H1 (cell line): ENCODE data around the gene PRPH2.

Experiments
- BACH1 ChIP-seq: IDR thresholded peaks from 2 replicates; pipeline ENCODE4 v1.6.1; 2012; ENCODE audit warnings: low read length, improper control_type of control experiment
- CTCF ChIP-seq, 3 experiments: IDR thresholded peaks; 1 replicate in 2 of 3; 2 replicates in 1 of 3; pipeline versions ENCODE4 v1.5.1 to v1.6.1; 2011; ENCODE audit warnings: low read length in 3 of 3, mild to moderate bottlenecking in 3 of 3, inconsistent platforms in 2 of 3, low read depth in 1 of 3, moderate library complexity in 1 of 3; ENCODE audit not compliant: insufficient read depth in 1 of 3; ENCODE audit errors: control extremely low read depth in 1 of 3
- EP300 ChIP-seq, 2 experiments: IDR thresholded peaks; 1 replicate in 1 of 2; 2 replicates in 1 of 2; pipeline ENCODE4 v1.6.1; 2011 to 2012; ENCODE audit warnings: low read depth in 2 of 2, low read length in 2 of 2, mild to moderate bottlenecking in 2 of 2, borderline replicate concordance in 1 of 2, inconsistent platforms in 1 of 2, moderate library complexity in 1 of 2
- EZH2 ChIP-seq: fragments of 200-600 bp; sonication (generic); IDR thresholded peaks from 2 replicates; pipeline ENCODE4 v1.7.1; 2012; ENCODE audit warnings: low read depth, mild to moderate bottlenecking, moderate library complexity, low read length, inconsistent platforms; ENCODE audit not compliant: severe bottlenecking
- MAX ChIP-seq: IDR thresholded peaks from 2 replicates; pipeline ENCODE4 v1.6.1; 2012; ENCODE audit warnings: inconsistent platforms
- POLR2A ChIP-seq, 2 experiments: IDR thresholded peaks; 1 replicate in 1 of 2; 2 replicates in 1 of 2; pipeline ENCODE4 v1.6.1; 2011; ENCODE audit warnings: low read depth in 2 of 2, low read length in 2 of 2, mild to moderate bottlenecking in 2 of 2; ENCODE audit errors: control extremely low read depth in 1 of 2
- POLR2AphosphoS5 ChIP-seq: IDR thresholded peaks from 2 replicates; pipeline ENCODE4 v1.6.1; 2011; ENCODE audit warnings: low read depth, low read length
- SIN3A ChIP-seq, 2 experiments: IDR thresholded peaks in 1 of 2; conservative IDR thresholded peaks in 1 of 2; 2 replicates each; pipeline ENCODE4 v1.6.1; 2011 to 2012; ENCODE audit warnings: low read length in 2 of 2, improper control_type of control experiment in 1 of 2, low read depth in 1 of 2, mild to moderate bottlenecking in 1 of 2
- SP1 ChIP-seq: IDR thresholded peaks from 2 replicates; pipeline ENCODE4 v1.6.1; 2011; ENCODE audit warnings: low read depth, low read length
- SP4 ChIP-seq: IDR thresholded peaks from 2 replicates; pipeline ENCODE4 v1.6.1; 2012; ENCODE audit warnings: low read length, inconsistent platforms
- TAF1 ChIP-seq: IDR thresholded peaks from 2 replicates; pipeline ENCODE4 v1.6.1; 2011; ENCODE audit warnings: mild to moderate bottlenecking, low read depth, low read length
- YY1 ChIP-seq: IDR thresholded peaks from 2 replicates; pipeline ENCODE4 v1.6.1; 2011; ENCODE audit warnings: low read depth, mild to moderate bottlenecking, low read length
- ZNF274 ChIP-seq: IDR thresholded peaks from 2 replicates; pipeline ENCODE4 v1.7.0; 2012; ENCODE audit warnings: low read length, borderline replicate concordance; ENCODE audit errors: extremely low read depth

GRCh38 chr6:42704937-42705374, 17.4 kb downstream of the PRPH2 start:
- no peak for TF ChIP-seq EZH2
- TF ChIP-seq CTCF (IDR thresholded peaks at IDR 0.05; ENCODE audit: control extremely low read depth in 1 of 3, insufficient read depth in 1 of 3, low read depth in 1 of 3, low read length in 3 of 3), result no peak
- TF ChIP-seq MAX, result no peak
- no peak for TF ChIP-seq SIN3A (conservative IDR thresholded peaks at IDR 0.05 in 1 of 2, IDR thresholded peaks at IDR 0.05 in 1 of 2; ENCODE audit: low read depth in 1 of 2, low read length in 2 of 2)
- no peak for TF ChIP-seq ZNF274
- no peak for TF ChIP-seq POLR2AphosphoS5
- no peak for TF ChIP-seq EP300 (IDR thresholded peaks at IDR 0.05; ENCODE audit: borderline replicate concordance in 1 of 2, low read depth in 2 of 2, low read length in 2 of 2)
- no peak for TF ChIP-seq BACH1
- no peak for TF ChIP-seq SP1
- TF ChIP-seq TAF1, result no peak
- TF ChIP-seq SP4, result no peak
- TF ChIP-seq POLR2A (IDR thresholded peaks at IDR 0.05; ENCODE audit: control extremely low read depth in 1 of 2, low read depth in 2 of 2, low read length in 2 of 2), result no peak
- TF ChIP-seq YY1, result no peak
